Fibroblast of lung (primary cell): Measurements from ENCODE around the gene C1QTNF3.

Experiments
- CTCF ChIP-seq, 2 donors: IDR thresholded peaks in 1 of 2; conservative IDR thresholded peaks in 1 of 2; 1 replicate in 1 of 2; 2 replicates in 1 of 2; pipeline ENCODE4 v1.5.1; 2011 to 2012; ENCODE audit warnings: low read length in 2 of 2, control low read depth in 1 of 2, inconsistent platforms in 1 of 2, low read depth in 1 of 2, mild to moderate bottlenecking in 1 of 2
- EZH2 ChIP-seq: IDR thresholded peaks from 2 replicates; pipeline ENCODE4 v1.5.1; 2012; ENCODE audit warnings: low read length, control low read depth, mild to moderate bottlenecking; ENCODE audit errors: missing control alignments

GRCh38 chr5:33969572-33970452, 73.2 kb downstream of the C1QTNF3 start:
- TF ChIP-seq CTCF (conservative IDR thresholded peaks at IDR 0.05 in 1 of 2, IDR thresholded peaks at IDR 0.05 in 1 of 2; ENCODE audit: low read depth in 1 of 2, low read length in 2 of 2) (peak; percentile 92), EZH2 (no peak)
